B cell (primary cell): ENCODE data around the gene WHAMM. TPM values are rescaled to one million over a fixed set of nuclear protein-coding genes. Genes with fewer than 3 reads are reported as not detected.
"Not testable (repeated sequence)": the region's sequence is repeated elsewhere in the genome, so short reads cannot be mapped to it uniquely, and the experiment has no call there.

Source experiments
- ATAC-seq: fragments of 200-7000 bp; cut with Tn5 transposase; one replicate; pipeline ENCODE4 v1.10.0; 2021; ENCODE audit warnings: low read depth, mild to moderate bottlenecking, moderate number of reproducible peaks, moderate library complexity
- CTCF ChIA-PET: fragments of 350-600 bp; sonication (Branson Sonifier 250); formaldehyde crosslinking; loops from one replicate; lab custom pipeline; 2021; ENCODE audit warnings: antibody characterized with exemption, inconsistent platforms; lab: Charles Lee
- POLR2A ChIA-PET: fragments of 350-600 bp; sonication (Branson Sonifier 250); formaldehyde crosslinking; loops from one replicate; lab custom pipeline; 2021; ENCODE audit warnings: antibody characterized with exemption; lab: Charles Lee
- DNase-seq: peaks from one replicate; pipeline ENCODE4 v3.0.0; 2013
- H2AFZ ChIP-seq: 2 replicates; pipeline ENCODE4 v1.6.1; 2012; ENCODE audit warnings: mild to moderate bottlenecking, low read depth, low read length; ENCODE audit not compliant: insufficient read depth, poor library complexity, severe bottlenecking
- H3K27ac ChIP-seq, 2 donors: 1 replicate in 1 of 2; 2 replicates in 1 of 2; pipeline ENCODE4 v1.5.1; 2012 to 2013; ENCODE audit warnings: low read length in 2 of 2, mild to moderate bottlenecking in 2 of 2, moderate library complexity in 1 of 2
- H3K27me3 ChIP-seq, 4 experiments: fragments of 200-600 bp in 1 of 4; sonication (generic) in 1 of 4; replicated peaks in 1 of 4; 1 replicate in 2 of 4; 2 replicates in 2 of 4; pipeline versions ENCODE4 v1.6.1 to v1.7.0; 2013 to 2016; ENCODE audit warnings: low read length in 3 of 4, mild to moderate bottlenecking in 2 of 4, mixed read lengths in 1 of 4, moderate library complexity in 1 of 4; ENCODE audit not compliant: insufficient read depth in 4 of 4, control insufficient read depth in 3 of 4; ENCODE audit errors: control extremely low read depth in 1 of 4
- H3K36me3 ChIP-seq, 2 experiments: replicated peaks in 1 of 2; 1 replicate in 1 of 2; 2 replicates in 1 of 2; pipeline versions ENCODE4 v1.6.1 to v1.7.1; 2013; ENCODE audit warnings: low read length in 1 of 2; ENCODE audit not compliant: insufficient read depth in 2 of 2, control insufficient read depth in 1 of 2; ENCODE audit errors: control extremely low read depth in 1 of 2, extremely low read depth in 1 of 2
- H3K4me1 ChIP-seq, 2 donors: fragments of 200-600 bp in 1 of 2; sonication (generic) in 1 of 2; 1 replicate in 1 of 2; 2 replicates in 1 of 2; pipeline versions ENCODE4 v1.5.1 to v1.6.1; 2013 to 2017; ENCODE audit warnings: low read length in 2 of 2; ENCODE audit not compliant: control insufficient read depth in 2 of 2, insufficient read depth in 2 of 2
- H3K4me2 ChIP-seq: replicated peaks from 2 replicates; pipeline ENCODE3; 2012; ENCODE audit warnings: mild to moderate bottlenecking, low read depth, low read length; ENCODE audit not compliant: poor library complexity, severe bottlenecking
- H3K4me3 ChIP-seq, 5 experiments: fragments of 200-600 bp in 1 of 5; sonication (generic) in 1 of 5; 1 replicate in 3 of 5; 2 replicates in 2 of 5; pipeline versions ENCODE4 v1.5.1 to v1.7.0; 2011 to 2016; ENCODE audit warnings: low read length in 4 of 5, mild to moderate bottlenecking in 4 of 5, low read depth in 2 of 5, control low read depth in 1 of 5, moderate library complexity in 1 of 5; ENCODE audit not compliant: insufficient read depth in 1 of 5; ENCODE audit errors: control extremely low read depth in 1 of 5, extremely low read depth in 1 of 5
- H3K79me2 ChIP-seq: fragments of 200-600 bp; sonication (generic); one replicate; pipeline ENCODE4 v1.6.0; 2016; ENCODE audit warnings: low read length; ENCODE audit not compliant: control insufficient read depth, insufficient read depth
- H3K9ac ChIP-seq: fragments of 200-600 bp; sonication (generic); 2 replicates; pipeline ENCODE4 v1.6.1; 2017; ENCODE audit warnings: mild to moderate bottlenecking, low read length, moderate library complexity
- H3K9me3 ChIP-seq, 3 donors: one replicate each; pipeline versions ENCODE4 v1.6.1 to v1.7.1; 2013; ENCODE audit warnings: low read length in 2 of 3; ENCODE audit not compliant: control insufficient read depth in 2 of 3, insufficient read depth in 1 of 3; ENCODE audit errors: control extremely low read depth in 1 of 3
- H4K20me1 ChIP-seq: 2 replicates; pipeline ENCODE4 v1.6.0; 2012; ENCODE audit warnings: mild to moderate bottlenecking, low read length; ENCODE audit not compliant: insufficient read depth, control insufficient read depth, poor library complexity, severe bottlenecking
- H3K27ac Mint-ChIP-seq: one replicate; pipeline ENCODE4 v1.8.0; 2021; ENCODE audit warnings: mixed read lengths
- H3K27me3 Mint-ChIP-seq: one replicate; pipeline ENCODE4 v1.8.0; 2021; ENCODE audit warnings: mixed read lengths
- H3K4me1 Mint-ChIP-seq: one replicate; pipeline ENCODE4 v1.8.0; 2021; ENCODE audit warnings: mixed read lengths
- H3K4me3 Mint-ChIP-seq: one replicate; pipeline ENCODE4 v1.8.0; 2021; ENCODE audit warnings: mixed read lengths
- H3K9me3 Mint-ChIP-seq: one replicate; pipeline ENCODE4 v1.8.0; 2022; ENCODE audit warnings: mixed read lengths; ENCODE audit not compliant: insufficient read depth
- EZH2 ChIP-seq: IDR thresholded peaks from 2 replicates; pipeline ENCODE4 v1.6.1; 2012; ENCODE audit warnings: borderline replicate concordance, low read depth, mild to moderate bottlenecking, moderate library complexity, low read length; ENCODE audit not compliant: insufficient read depth, poor library complexity, severe bottlenecking
- WGBS: methylation state at CpG from one replicate; pipeline ENCODE4 v1.1.5; 2013; ENCODE audit warnings: missing lambda C conversion rate; ENCODE audit not compliant: insufficient coverage; 5-methylcytosine and 5-hydroxymethylcytosine counted together
- intact Hi-C: fragments of 100-400 bp; cut with micrococcal nuclease; formaldehyde crosslinking; loops from one replicate; pipeline ENCODE4 v1.10.0; 2022
- polyA plus RNA-seq: library from polyadenylated mRNA; depleted of rRNA; stranded (reverse); fragments of >200 nt; gene quantifications from 2 replicates; pipeline ENCODE4 v1.2.3, GENCODE V29; 2012
- total RNA-seq, 2 donors: library from RNA; stranded (reverse); fragments of 120-200 nt in 1 of 2; gene quantifications; 1 replicate in 1 of 2; 2 replicates in 1 of 2; pipeline versions ENCODE4 v1.2.3 to v1.2.4, GENCODE V29; 2013 to 2022
- TF ChIP-seq, protein P1 (sequence below): fragments of 200-600 bp; IDR thresholded peaks from one replicate; pipeline ENCODE4 v1.8.0; 2022; ENCODE audit warnings: antibody characterized with exemption, mild to moderate bottlenecking

Gene WHAMM
- total and polyA plus RNA-seq, 2 donors (not counting 1 experiment from before 2014, with no cell fraction given): 18.3 to 31.3 TPM

- H3K36me3 ChIP-seq, H3K27ac ChIP-seq, H3K9me3 ChIP-seq, H4K20me1 ChIP-seq, H3K4me3 Mint-ChIP-seq, H3K4me2 ChIP-seq, H3K9ac ChIP-seq, H3K79me2 ChIP-seq, POLR2A ChIA-PET, H3K27ac Mint-ChIP-seq, DNase-seq, H2AFZ ChIP-seq, H3K9me3 Mint-ChIP-seq, ATAC-seq, CTCF ChIA-PET, intact Hi-C loops, H3K4me3 ChIP-seq, H3K4me1 ChIP-seq, H3K27me3 Mint-ChIP-seq, H3K27me3 ChIP-seq, H3K4me1 Mint-ChIP-seq: not testable (repeated sequence)
- 93% methylated on average over 3 of the region's 3 CpGs for WGBS
Measured at GRCh38 chr15:82865981-82866380, 56.6 kb downstream of the WHAMM start.

- Histone ChIP-seq H3K79me2 (no peaks in the 10 kb centered on the region), H4K20me1 (no peaks in the 10 kb centered on the region), H3K36me3 (no peaks in the 10 kb centered on the region), H3K4me2 (no peak overlapping the region), H3K4me1 (peaks cover 15 to 18% of the 10 kb centered on the region in 2 donors), H3K27ac (no peak overlapping the region), H3K9ac (no peak overlapping the region), H3K9me3 (no peaks in the 10 kb centered on the region), H3K27me3 (no peaks in the 10 kb centered on the region), H2AFZ (peak overlapping the region; percentile 40), H3K4me3 (no peak overlapping the region)
- intact Hi-C loops: no loop called here
- ChIA-PET POLR2A (no interaction called here), CTCF (interaction anchor here (1.0 kb wide), 1 partner anchor 21 kb away, joined by 3 read pairs; no protein-coding TSS in a partner anchor)
- no peak overlapping the region for H3K27ac Mint-ChIP-seq
- H3K9me3 Mint-ChIP-seq: no peaks in the 10 kb centered on the region
- H3K4me1 Mint-ChIP-seq: peaks cover 20% of the 10 kb centered on the region
- 42% methylated on average over 5 of the region's 7 CpGs for WGBS
- ATAC-seq (no peak), DNase-seq (no peak)
- H3K27me3 Mint-ChIP-seq: no peaks in the 10 kb centered on the region
- H3K4me3 Mint-ChIP-seq: no peak overlapping the region
- no peak for TF ChIP-seq EZH2
- TF ChIP-seq, protein P1, sequence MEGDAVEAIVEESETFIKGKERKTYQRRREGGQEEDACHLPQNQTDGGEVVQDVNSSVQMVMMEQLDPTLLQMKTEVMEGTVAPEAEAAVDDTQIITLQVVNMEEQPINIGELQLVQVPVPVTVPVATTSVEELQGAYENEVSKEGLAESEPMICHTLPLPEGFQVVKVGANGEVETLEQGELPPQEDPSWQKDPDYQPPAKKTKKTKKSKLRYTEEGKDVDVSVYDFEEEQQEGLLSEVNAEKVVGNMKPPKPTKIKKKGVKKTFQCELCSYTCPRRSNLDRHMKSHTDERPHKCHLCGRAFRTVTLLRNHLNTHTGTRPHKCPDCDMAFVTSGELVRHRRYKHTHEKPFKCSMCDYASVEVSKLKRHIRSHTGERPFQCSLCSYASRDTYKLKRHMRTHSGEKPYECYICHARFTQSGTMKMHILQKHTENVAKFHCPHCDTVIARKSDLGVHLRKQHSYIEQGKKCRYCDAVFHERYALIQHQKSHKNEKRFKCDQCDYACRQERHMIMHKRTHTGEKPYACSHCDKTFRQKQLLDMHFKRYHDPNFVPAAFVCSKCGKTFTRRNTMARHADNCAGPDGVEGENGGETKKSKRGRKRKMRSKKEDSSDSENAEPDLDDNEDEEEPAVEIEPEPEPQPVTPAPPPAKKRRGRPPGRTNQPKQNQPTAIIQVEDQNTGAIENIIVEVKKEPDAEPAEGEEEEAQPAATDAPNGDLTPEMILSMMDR: no peak
Measured at GRCh38 chr15:82870727-82871320, 61.4 kb downstream of the WHAMM start.
